T-helper 2 cell treated with Interferon-gamma antibody and Interleukin-4, amounts not matched to agents 100 ng/mL and 5 ng/mL, for 36 hours (primary cell): ENCODE results near the gene UCK1. TPM values are rescaled to one million over a fixed set of nuclear protein-coding genes. Genes with fewer than 3 reads are reported as not detected.
"Not testable (repeated sequence)": the region's sequence is repeated elsewhere in the genome, so short reads cannot be mapped to it uniquely, and the experiment has no call there.

Experiments used
- intact Hi-C: fragments of 100-400 bp; cut with micrococcal nuclease; formaldehyde crosslinking; loops from one replicate; pipeline ENCODE4 v1.15.1; 2023
- total RNA-seq: library from RNA; stranded (reverse); gene quantifications from 2 replicates; pipeline ENCODE4 v1.2.3, GENCODE V29; 2022

UCK1 gene
- total RNA-seq, 1 donor from 2014 or later: 28.6 TPM

- intact Hi-C loops: no loop called here
Observed at GRCh38 chr9:131554843-131555351, 23.8 kb upstream of the UCK1 start.

- intact Hi-C loops: no loop called here
Observed at GRCh38 chr9:131554087-131554842, 23.2 kb upstream of the UCK1 start.

- intact Hi-C loops: no loop called here
Observed at GRCh38 chr9:131552030-131552429, 21.0 kb upstream of the UCK1 start.

- intact Hi-C loops: not testable (repeated sequence)
Observed at GRCh38 chr9:131550465-131550864, 19.4 kb upstream of the UCK1 start.

GRCh38 chr9:131549186-131549585, 18.1 kb upstream of the UCK1 start:
- intact Hi-C loops: not testable (repeated sequence)

GRCh38 chr9:131546336-131547084, 15.4 kb upstream of the UCK1 start:
- intact Hi-C loops: no loop called here

GRCh38 chr9:131545786-131546335, 14.8 kb upstream of the UCK1 start:
- intact Hi-C loops: no loop called here

GRCh38 chr9:131545003-131545785, 14.1 kb upstream of the UCK1 start, which contains the start of gene PRRT1B:
TSS of gene PRRT1B (plus strand) at chr9:131545523. CDS start at chr9:131545616, 93 bp downstream.
- intact Hi-C loops: no loop called here

- intact Hi-C loops: no loop called here
Observed at GRCh38 chr9:131543141-131543540, 12.1 kb upstream of the UCK1 start.

GRCh38 chr9:131539223-131539923, 8.3 kb upstream of the UCK1 start:
- intact Hi-C loops: no loop called here

- intact Hi-C loops: no loop called here
Observed at GRCh38 chr9:131537946-131538345, 6.9 kb upstream of the UCK1 start.

- intact Hi-C loops: no loop called here
Observed at GRCh38 chr9:131534721-131535237, 3.7 kb upstream of the UCK1 start.

- intact Hi-C loops: loop anchor here (2.0 kb wide), 1 partner anchor 26 kb away; no protein-coding TSS in a partner anchor
Observed at GRCh38 chr9:131530546-131530919, 530 bp downstream of the UCK1 start.

- intact Hi-C loops: loop anchor here (2.0 kb wide), 1 partner anchor 25 kb away; no protein-coding TSS in a partner anchor
Observed at GRCh38 chr9:131529597-131530545, 1.2 kb downstream of the UCK1 start.

- intact Hi-C loops: no loop called here
Observed at GRCh38 chr9:131528886-131529505, 2.1 kb downstream of the UCK1 start.

GRCh38 chr9:131528186-131528585, 2.9 kb downstream of the UCK1 start:
- intact Hi-C loops: no loop called here

GRCh38 chr9:131525643-131526565, 5.2 kb downstream of the UCK1 start:
- intact Hi-C loops: no loop called here
